ENCODE data around the gene BCAS3. TPM values are rescaled to one million over a fixed set of nuclear protein-coding genes. Genes with fewer than 3 reads are reported as not detected.

Gene BCAS3
- total RNA-seq, 1 donor from 2014 or later = 40.8 TPM

GRCh38 chr17:61175298-61176142 is 497.9 kb downstream of the BCAS3 start:
- FAIRE-seq (no peak), DNase-seq (ENCODE audit: low spot score in 2 of 2) (no peak)

- FAIRE-seq (no peak), DNase-seq (ENCODE audit: low spot score in 2 of 2) (no peak)
Measured at GRCh38 chr17:61177351-61177750, 499.7 kb downstream of the BCAS3 start.

DNA sequence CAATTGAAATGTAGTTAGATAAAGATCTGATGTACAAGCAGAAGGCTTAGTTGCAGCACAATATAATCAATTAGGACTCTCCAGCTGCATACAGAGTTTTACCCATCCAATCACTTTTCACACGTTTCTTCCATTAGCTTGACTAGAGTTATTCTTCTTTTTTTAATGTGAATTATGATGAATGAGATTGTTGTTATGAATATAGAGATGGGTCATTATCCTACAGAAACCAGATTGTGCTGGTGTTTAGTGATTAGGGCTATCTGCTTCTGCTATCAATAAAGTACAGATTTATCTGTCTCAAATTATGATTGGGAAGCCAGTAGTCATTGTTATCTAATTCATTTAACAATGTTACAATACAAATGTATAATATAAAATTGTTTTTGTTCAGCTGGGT is 500.6 kb downstream of the BCAS3 start:
- DNase-seq (ENCODE audit: low spot score in 2 of 2) = no peak
- peak; percentile 26 for FAIRE-seq

- no peak for FAIRE-seq
- no peak for DNase-seq (ENCODE audit: low spot score in 2 of 2)
Measured at GRCh38 chr17:61179380-61179806, 501.7 kb downstream of the BCAS3 start.

GRCh38 chr17:61183793-61184192 is 506.1 kb downstream of the BCAS3 start:
- DNase-seq (ENCODE audit: low spot score in 2 of 2) (no peak), FAIRE-seq (no peak)

- no peak for FAIRE-seq
- no peak for DNase-seq (ENCODE audit: low spot score in 2 of 2)
Measured at GRCh38 chr17:61185385-61185784, 507.7 kb downstream of the BCAS3 start.

DNA sequence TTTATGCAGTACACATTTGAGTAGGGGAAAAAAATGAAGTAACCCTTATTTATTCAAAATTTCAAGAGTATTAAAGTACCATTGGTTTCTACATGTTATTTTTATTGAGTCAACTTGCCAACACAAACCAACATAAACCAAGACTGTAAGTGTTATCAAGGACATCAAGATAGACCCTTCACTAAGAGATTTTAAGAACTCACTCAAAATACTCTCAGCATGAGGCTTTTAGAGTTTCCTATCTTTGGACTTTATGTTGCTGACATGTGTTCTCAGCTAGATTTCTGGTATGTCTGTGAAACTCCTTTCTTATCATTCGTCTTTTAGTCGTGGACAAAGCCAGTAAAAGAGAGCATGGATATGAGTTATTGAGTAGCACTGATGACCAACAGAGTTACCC is 509.4 kb downstream of the BCAS3 start:
- no peak for FAIRE-seq
- DNase-seq (ENCODE audit: low spot score in 2 of 2) = no peak

- DNase-seq (ENCODE audit: low spot score in 2 of 2) (no peak), FAIRE-seq (no peak)
Measured at GRCh38 chr17:61188081-61188480, 510.4 kb downstream of the BCAS3 start.

DNA sequence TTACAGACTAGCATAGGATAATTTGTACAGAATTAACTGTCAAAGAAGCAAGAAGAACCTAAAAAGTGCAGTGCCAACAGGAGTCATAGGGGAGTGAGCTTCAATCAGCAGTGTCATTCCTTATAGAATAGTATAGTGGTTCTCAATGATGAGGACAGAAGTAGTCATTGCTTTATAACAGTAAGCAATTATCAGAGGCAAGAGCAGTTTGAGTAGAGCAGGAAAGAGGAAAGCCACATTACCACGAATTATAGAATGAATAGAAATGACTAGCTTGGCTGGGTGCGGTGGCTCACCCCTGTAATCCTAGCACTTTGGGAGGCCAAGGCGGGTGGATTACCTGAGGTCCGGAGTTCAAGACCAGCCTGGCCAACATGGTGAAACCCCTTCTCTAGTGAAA is 512.3 kb downstream of the BCAS3 start:
- FAIRE-seq (no peak), DNase-seq (ENCODE audit: low spot score in 2 of 2) (no peak)

DNA sequence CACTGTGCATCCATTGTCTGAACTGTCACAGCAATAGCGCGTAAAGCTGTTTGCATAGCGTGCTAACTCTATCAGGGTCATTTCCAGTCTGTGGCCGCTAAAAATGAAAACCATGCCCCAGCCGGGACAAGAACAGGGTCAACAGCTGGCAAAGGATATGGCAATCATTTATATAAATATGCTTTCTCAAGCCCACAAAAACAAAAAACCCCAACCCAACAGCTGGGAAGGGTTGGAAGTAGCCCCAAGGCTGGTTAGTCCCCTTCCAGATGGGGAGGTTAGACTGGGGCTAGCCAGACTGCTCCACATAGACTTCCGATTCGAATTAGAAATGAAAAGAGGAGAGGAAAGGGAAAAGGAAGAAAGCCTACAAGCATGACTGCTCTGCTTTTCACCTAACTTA is 518.7 kb downstream of the BCAS3 start:
- FAIRE-seq = no peak
- DNase-seq (ENCODE audit: low spot score in 2 of 2) = no peak

GRCh38 chr17:61196799-61197198 is 519.1 kb downstream of the BCAS3 start:
- FAIRE-seq = no peak

GRCh38 chr17:61199431-61200338 is 522.0 kb downstream of the BCAS3 start:
- DNase-seq (ENCODE audit: low spot score in 2 of 2) (no peak), FAIRE-seq (no peak)

More at GRCh38 chr17:61196799-61197198, 519.1 kb downstream of the BCAS3 start:
- no peak for DNase-seq (ENCODE audit: low spot score in 2 of 2)

DNA sequence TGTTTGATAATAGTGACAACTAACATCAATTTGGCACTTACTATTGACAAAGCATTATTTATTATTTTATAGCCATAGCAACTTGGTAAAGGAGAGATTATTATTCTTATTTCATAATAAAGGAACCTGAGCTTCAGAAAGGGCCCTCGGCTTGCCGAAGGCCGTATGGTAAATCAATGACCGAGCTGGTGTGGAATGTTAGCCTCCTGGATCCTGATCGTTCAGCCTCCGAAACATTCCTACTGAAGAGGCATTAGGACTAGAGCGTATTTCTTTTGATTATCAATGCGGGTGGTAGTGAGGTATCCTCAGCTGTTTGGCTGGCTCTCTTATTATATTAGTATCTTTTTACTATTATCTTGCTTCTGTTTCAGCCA is 522.7 kb downstream of the BCAS3 start:
- FAIRE-seq (no peak), DNase-seq (ENCODE audit: low spot score in 2 of 2) (no peak)

DNA sequence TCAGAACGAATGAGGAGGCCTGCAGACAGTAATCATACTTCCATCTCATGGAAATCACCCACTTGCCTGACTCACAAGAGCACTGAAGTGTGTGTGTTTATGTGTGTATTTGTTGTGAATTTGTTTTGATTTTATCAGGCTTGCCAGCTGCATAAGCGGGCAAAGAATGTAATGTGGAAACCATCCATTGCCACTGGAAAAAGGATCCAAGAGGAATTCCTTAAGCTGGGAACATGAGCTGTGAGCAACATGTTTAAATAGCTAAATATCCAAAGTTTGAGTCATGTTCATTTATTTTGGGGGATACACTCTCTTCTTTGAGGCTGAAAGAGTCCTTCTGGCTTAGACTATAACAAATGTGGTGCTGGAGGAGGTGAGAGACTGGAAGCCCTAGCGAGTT is 523.6 kb downstream of the BCAS3 start:
- DNase-seq (ENCODE audit: low spot score in 2 of 2) (no peak), FAIRE-seq (no peak)

DNA sequence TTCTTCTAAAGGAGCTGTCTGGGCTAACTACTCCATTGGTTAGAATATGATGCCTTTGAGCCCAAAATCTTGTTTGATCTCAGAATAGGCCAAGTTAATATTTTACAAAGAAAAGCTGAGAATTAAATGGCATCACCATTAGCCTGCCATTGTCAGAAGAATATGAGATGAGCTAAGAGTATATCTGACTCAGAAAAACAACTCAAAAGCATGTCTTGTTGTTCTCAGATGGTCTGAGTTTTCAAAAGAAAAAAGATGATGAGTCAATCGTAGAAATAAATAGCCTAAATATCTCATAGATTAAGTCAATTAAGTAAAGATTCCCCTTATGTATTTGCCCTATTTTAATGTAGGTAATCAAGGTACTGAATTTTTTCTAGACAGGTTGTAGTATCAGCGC is 524.9 kb downstream of the BCAS3 start:
- FAIRE-seq (no peak), DNase-seq (ENCODE audit: low spot score in 2 of 2) (no peak)

GRCh38 chr17:61203671-61204131 is 526.0 kb downstream of the BCAS3 start:
- FAIRE-seq = no peak
- DNase-seq (ENCODE audit: low spot score in 2 of 2) = no peak

DNA sequence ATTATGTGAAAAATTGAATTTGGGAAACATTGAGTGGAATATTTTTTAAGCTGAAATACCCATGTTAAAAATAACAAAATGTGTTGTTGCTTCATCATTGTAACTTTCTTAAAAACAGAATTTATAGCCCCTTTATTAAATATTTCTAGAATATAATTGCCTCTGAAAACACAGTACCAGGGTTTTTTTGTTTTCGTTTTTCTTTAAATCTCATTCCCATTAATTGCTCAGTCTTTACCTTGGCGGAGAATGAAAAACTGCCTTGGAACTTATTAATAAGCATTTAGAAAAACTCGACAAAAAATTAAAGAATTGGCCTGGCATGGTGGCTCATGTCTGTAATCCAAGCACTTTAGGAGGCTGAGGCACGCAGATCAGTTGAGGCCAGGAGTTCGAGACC is 526.8 kb downstream of the BCAS3 start:
- DNase-seq (ENCODE audit: low spot score in 2 of 2) (no peak), FAIRE-seq (no peak)

- no peak for DNase-seq (ENCODE audit: low spot score in 2 of 2)
- no peak for FAIRE-seq
Measured at GRCh38 chr17:61205401-61205800, 527.8 kb downstream of the BCAS3 start.

DNA sequence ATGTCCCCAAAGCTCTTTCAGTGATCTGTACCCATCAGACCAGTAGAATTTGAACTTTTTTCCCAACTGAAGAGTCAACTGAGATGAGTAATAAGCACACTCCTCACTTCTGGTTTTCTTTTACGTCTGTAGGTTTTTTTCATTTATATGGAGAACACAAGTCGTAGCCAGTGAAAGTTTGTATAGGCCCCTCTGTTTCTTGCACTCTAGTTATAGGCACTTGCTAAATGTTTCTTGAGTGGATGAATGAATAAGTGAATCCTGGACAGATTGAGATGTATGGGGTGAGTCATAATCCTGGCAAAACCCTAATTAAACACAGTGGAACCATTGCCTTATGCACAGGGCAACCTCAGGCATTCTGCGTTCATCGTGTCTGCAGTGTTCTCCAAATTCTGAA is 528.3 kb downstream of the BCAS3 start:
- DNase-seq (ENCODE audit: low spot score in 2 of 2) = no peak

DNA sequence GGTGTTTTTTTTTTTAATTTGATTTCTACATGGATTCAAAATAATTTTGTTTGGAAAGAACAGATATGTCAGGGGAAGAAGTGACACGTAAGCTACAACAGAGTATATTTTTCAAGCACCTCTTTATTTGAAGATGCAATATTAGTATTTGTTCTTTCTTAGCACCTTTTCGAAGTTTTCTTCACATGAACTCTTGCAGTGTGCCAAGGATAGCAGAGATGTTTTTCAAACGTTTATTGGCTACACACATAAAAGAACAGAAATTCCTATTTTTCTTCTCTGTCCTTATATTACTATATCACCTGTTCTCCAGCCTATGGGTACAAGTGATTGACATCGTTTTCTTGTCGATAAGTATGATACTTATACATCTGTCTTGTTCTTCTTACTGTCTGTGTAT is 529.3 kb downstream of the BCAS3 start:
- no peak for FAIRE-seq
- DNase-seq (ENCODE audit: low spot score in 2 of 2) = no peak

More for the DNA sequence above, 528.3 kb downstream of the BCAS3 start:
- FAIRE-seq = no peak

Data from frontal cortex (tissue), 4 donors.